ENCODE measurements around the gene NKAPD1. TPM values are rescaled to one million over a fixed set of nuclear protein-coding genes. Genes with fewer than 3 reads are reported as not detected.

Gene NKAPD1
- total and polyA plus RNA-seq, 9 of the 15 experiments (the other 6 are each of a cell fraction or from before 2014, with no cell fraction given): 14.1 to 73.5 (median 29.3) TPM

- TF ChIP-seq PYGO2 (tag; IDR thresholded peaks at IDR 0.05): no peak
- TF ChIP-seq C11orf30 (IDR thresholded peaks at IDR 0.05; ENCODE audit: low read depth): peak; percentile 74
- peak in 1 of 2 experiments; percentile 57; a peak in 1 of 4 replicates for TF ChIP-seq RCOR1 (IDR thresholded peaks at IDR 0.05; ENCODE audit: borderline replicate concordance in 1 of 2, low read depth in 2 of 2, low read length in 2 of 2)
- no peak for TF ChIP-seq ZNF274 (IDR thresholded peaks at IDR 0.05; ENCODE audit: borderline replicate concordance, low read depth, low read length)
- no peak for TF ChIP-seq MYBL2 (IDR thresholded peaks at IDR 0.05; ENCODE audit: low read depth)
- no peak for TF ChIP-seq MYBL2 (CRISPR knock-in tag; IDR thresholded peaks at IDR 0.05; ENCODE audit: borderline replicate concordance)
- TF ChIP-seq PREB (CRISPR knock-in tag; IDR thresholded peaks at IDR 0.05): no peak
- no peak for TF ChIP-seq STAT5B (CRISPR knock-in tag; IDR thresholded peaks at IDR 0.05)
- TF ChIP-seq USF1 (CRISPR knock-in tag; IDR thresholded peaks at IDR 0.05): no peak
- TF ChIP-seq HES1 (IDR thresholded peaks at IDR 0.05; ENCODE audit: low read depth): no peak
- no peak for TF ChIP-seq PKNOX1 (IDR thresholded peaks at IDR 0.05)
- peak in 1 of 2 experiments; percentile 85; a peak in 2 of 4 replicates for TF ChIP-seq SRF (CRISPR knock-in tag; IDR thresholded peaks at IDR 0.05)
- no peak for TF ChIP-seq KDM2B (CRISPR knock-in tag; IDR thresholded peaks at IDR 0.05)
- peak; percentile 96 for TF ChIP-seq JUND (IDR thresholded peaks at IDR 0.05; ENCODE audit: borderline replicate concordance, low read depth, low read length)
- TF ChIP-seq JUND (tag; IDR thresholded peaks at IDR 0.05; ENCODE audit: borderline replicate concordance, low read depth, low read length): peak; percentile 98
- peak; percentile 31; the same call in 1 of the 2 replicates for TF ChIP-seq CBFA2T3 (IDR thresholded peaks at IDR 0.05)
- no peak for TF ChIP-seq HIVEP1 (CRISPR knock-in tag; IDR thresholded peaks at IDR 0.05)
- no peak for TF ChIP-seq ZNF740 (CRISPR knock-in tag; IDR thresholded peaks at IDR 0.05)
- TF ChIP-seq ZNF740 (tag; IDR thresholded peaks at IDR 0.05): no peak
- 0 out of 2 replicates have a peak, but pooled peaks have one; percentile 14 for TF ChIP-seq MEF2A (IDR thresholded peaks at IDR 0.05; ENCODE audit: control insufficient read depth, low read depth, low read length)
- TF ChIP-seq ZBTB49 (CRISPR knock-in tag; IDR thresholded peaks at IDR 0.05; ENCODE audit: borderline replicate concordance): no peak
Observed at GRCh38 chr11:112042161-112042960, 31.7 kb upstream of the NKAPD1 start (continued).
